Measurements from ENCODE around the gene DLGAP5. TPM values are rescaled to one million over a fixed set of nuclear protein-coding genes. Genes with fewer than 3 reads are reported as not detected.

The DLGAP5 gene, protein sequence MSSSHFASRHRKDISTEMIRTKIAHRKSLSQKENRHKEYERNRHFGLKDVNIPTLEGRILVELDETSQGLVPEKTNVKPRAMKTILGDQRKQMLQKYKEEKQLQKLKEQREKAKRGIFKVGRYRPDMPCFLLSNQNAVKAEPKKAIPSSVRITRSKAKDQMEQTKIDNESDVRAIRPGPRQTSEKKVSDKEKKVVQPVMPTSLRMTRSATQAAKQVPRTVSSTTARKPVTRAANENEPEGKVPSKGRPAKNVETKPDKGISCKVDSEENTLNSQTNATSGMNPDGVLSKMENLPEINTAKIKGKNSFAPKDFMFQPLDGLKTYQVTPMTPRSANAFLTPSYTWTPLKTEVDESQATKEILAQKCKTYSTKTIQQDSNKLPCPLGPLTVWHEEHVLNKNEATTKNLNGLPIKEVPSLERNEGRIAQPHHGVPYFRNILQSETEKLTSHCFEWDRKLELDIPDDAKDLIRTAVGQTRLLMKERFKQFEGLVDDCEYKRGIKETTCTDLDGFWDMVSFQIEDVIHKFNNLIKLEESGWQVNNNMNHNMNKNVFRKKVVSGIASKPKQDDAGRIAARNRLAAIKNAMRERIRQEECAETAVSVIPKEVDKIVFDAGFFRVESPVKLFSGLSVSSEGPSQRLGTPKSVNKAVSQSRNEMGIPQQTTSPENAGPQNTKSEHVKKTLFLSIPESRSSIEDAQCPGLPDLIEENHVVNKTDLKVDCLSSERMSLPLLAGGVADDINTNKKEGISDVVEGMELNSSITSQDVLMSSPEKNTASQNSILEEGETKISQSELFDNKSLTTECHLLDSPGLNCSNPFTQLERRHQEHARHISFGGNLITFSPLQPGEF
- under 1 TPM; 0.29 to 0.80 TPM for total RNA-seq
- long read RNA-seq = 0 reads

DNA sequence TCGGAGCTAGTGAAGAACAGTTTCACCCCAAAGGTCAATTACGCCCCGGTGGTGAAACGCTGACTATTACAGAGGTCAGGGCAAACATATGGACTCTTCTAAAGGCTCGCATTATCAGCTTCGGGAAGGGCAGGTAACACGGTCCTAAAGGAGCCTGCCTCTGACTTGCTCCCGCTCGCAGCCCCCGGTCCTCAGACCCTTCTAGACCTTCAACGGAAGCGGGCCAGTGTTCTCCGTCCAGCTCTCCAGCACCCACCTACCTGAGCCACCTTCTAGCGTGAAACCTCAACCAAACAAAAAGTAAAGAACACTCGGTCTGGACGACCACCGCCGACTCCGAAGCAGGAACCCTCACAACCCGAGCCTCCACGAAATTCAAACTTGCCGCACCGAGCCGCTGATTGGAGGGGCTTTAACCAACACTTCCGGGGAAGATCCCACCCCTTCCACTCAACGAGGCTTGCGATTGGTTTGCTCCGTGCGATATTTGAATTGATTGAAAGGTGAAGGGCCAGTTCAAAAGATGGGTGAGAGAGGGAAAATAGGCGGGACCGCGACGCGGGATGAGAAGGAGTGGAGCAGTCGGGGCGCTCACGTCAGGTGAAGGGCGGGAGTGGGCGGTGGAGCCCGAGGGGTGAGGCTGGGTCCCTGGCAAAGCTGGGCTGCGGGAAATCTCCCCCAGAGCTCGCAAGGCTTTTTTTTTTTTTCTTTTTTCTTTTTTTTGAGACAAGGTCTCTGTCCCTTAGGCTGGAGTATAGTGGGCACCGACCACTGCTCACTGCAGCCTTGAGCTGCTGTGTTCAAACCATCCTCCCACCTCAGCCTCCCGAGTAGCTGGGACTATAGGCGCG, at the start of gene DLGAP5:
TSS of gene DLGAP5 (minus strand) at position 383 of the 851 bp plus-strand sequence. CDS start 2,406 bp downstream, outside the sequence.
- DNase-seq (peak; percentile 91), ATAC-seq (peak; percentile 99)
- intact Hi-C loops (cut with DNase I) = no loop called here

DNA sequence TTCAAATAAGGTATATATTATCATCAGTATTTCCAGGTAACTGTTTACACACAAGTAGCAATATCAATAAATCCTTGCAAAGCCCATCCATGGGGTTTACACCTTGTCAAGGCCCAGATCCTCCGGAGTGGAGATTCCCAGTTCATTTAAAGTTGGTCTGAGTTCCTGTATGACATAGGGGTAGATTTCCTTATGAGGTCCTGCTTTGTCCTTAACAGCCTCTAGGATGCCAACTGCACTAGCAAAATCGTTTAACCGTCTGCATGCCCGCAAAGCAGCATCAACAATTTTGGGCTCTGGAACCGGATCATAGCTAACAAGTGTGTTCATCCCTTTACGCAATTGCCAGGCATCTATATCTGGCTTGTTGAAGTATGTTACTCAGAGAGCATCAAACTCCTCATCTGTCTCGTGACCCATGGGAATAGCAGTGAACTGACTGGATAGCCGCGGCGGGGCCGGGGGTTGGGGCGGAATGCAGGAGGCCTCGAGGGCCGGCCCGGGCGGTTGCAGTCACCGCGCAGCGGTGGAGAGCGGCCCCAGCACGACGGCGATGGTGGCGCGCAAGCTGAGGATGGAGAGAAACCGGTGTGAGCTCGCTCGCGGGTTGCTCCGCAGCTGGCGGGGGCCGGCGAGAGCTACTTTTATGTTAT, 49.3 kb upstream of the DLGAP5 start:
- DNase-seq (no peak), ATAC-seq (peak in 1 of 2 donors; percentile 38)
- intact Hi-C loops (cut with DNase I) = loop anchor here in 1 of 2 donors (10.0 kb wide), 1 partner anchor 184 kb away; no protein-coding TSS in a partner anchor

DNA sequence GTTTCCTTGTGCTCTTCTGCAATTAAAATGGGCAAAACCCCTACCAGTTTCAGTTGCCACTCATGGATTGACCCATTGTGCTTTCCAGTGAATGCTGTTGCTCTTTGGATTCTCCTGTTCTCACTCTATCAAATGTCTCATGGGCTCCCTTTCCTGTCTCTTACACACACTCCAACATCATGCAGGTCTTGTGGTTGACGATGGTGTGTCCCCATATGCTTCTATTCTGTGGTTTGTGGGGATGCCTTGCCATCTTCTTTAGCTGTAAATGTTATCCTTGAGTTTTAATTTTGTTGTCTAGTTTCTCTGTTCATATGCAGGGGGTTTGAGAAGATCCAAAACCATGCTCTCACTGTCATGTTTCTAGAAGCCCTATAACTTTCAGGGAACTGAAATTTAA, 47.9 kb upstream of the DLGAP5 start:
- intact Hi-C loops (cut with DNase I) = no loop called here
- ATAC-seq (no peak), DNase-seq (no peak)

DNA sequence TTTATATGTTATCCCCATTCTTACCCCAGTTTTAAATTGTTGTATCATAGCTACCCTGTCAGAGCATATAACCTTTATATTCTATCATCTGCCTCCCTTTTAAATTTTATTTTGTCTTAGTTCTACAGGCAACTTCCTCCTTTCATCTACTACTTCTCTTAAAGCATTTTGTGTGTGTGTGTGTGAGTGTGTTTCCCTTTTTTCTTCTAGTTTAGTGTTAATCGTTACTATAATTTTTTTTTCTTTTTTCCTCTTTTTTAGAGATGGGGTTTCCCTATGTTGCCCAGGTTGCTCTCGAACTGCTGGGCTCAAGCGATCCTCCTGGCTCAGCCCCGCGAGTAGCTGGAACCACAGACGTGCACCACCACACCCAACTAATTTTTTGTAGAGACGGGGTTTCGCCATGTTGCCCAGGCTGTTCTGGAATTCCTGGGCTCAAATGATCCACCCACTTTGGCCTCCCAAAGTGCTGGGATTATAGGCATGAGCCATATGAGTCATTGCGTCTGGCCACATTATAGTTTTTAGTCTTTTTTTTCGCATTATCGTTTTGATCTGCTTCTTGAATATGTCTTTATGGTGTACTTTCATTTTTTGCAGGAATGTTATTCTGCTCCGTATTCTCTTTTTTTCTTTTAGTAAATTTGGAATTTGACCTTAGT, 46.8 kb upstream of the DLGAP5 start:
- intact Hi-C loops (cut with DNase I) = no loop called here
- ATAC-seq = no peak
- DNase-seq = no peak

DNA sequence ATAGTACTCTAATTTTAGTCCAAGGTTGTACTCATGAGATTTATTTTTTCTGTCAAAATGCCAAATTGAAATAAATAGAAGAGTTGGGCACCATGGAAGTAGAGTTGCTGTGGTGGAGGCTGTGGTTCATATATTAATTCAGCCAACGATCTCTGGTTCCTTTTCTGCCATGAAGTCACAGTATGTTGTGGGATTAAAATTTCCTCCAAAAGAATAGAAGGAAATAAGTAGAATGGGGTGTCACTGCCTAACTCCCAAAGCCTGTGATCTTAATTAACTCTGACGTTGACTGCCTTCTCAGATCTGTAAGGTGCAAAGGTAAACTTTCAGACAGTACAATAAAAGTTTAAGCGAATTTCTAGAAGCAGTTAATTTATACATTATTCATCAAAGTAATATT, 42.2 kb upstream of the DLGAP5 start:
- intact Hi-C loops (cut with DNase I) = no loop called here
- no peak for DNase-seq
- ATAC-seq = no peak

DNA sequence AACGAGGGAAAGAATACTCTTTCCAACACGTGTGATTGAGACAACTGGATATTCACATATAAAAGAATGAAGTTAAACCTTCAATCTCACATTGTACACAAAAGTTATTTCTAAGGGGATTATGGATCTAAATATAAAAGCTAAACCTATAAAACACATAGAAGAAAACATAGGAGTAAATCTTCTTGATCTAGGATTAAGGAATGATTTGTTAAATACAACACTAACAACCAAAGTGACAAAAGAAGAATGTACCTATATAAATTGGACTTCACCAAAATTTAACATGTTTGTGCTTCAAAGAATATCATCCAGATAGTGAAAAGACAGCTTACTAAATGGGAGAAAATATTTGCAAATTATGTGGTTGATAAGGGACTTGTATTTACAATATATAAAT, 36.9 kb upstream of the DLGAP5 start:
- DNase-seq (no peak), ATAC-seq (no peak)
- intact Hi-C loops (cut with DNase I) = no loop called here

DNA sequence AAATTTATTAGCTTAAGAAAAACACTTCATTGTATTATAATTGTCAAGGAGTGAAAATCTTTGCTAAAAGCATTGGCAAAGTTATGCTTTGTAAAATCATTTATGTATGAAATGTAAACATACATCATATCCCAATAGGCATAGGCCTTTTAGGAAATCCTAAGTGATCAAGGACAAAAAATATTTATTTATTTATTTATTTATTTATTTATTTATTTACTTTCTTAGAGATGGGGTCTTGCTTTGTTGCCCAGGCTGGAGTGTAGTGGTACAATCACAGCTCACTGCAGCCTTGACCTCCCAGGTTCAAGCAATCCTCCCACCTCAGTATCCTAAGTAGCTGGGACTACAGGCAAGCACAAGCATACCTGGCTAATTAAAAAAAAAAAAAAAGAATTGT, 32.0 kb upstream of the DLGAP5 start:
- ATAC-seq (no peak), DNase-seq (no peak)
- intact Hi-C loops (cut with DNase I) = no loop called here

DNA sequence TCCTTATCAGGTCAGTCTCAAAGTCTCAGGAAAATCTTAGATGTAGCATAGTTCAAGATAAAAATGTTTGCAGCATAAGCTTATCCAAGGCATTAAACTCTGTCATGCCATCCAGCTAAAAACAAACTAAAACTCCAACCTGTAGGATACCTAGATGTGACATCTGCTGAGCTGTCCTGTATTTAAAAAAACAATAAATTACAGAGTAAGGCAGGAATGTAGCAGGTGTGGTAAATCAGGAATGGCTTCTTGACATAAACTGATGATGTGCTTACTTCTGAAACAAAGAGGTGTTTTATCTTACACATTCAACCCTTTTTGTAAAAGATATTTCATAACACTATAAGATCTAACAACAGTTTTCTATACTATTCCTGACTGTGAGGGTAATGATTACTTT, 30.6 kb upstream of the DLGAP5 start:
- intact Hi-C loops (cut with DNase I) = no loop called here
- ATAC-seq (no peak), DNase-seq (no peak)

DNA sequence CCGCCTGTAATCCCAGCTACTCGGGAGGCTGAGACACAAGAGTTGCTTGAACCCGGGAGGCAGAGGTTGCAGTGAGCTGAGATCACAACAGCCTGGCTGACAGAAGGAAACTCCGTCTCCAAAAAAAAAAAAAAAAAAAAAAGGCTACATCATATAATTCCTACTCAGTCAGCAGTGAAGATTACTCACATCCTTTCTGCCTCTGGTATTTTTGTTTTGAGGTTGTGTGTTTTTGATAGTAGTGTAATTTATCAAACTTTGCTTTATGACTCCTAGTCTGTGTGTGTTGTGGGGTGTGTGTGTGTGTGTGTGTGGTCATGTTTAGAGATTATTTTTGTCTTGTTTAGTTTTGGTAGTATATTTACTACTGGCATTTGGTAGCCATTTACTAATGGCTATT, 29.8 kb upstream of the DLGAP5 start:
- no peak for ATAC-seq
- intact Hi-C loops (cut with DNase I) = no loop called here
- DNase-seq = no peak

DNA sequence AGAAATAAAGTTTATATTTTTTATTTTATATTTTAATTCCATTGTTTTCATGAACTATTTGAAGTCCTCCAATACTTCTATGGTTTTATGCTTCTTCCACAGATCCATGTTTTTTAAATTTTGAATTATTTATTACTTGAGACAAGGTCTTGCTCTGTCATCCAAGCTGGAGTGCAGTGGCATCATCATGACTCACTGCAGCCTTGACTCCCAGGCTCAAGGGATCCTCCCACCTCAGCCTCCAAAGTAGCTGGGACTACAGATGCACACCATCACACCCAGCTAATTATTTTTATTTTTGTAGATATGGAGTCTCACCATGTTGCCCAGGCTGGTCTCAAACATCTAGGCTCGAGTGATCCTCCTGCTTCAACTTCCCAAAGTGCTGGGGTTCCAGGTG, 28.8 kb upstream of the DLGAP5 start:
- ATAC-seq (no peak), DNase-seq (no peak)
- intact Hi-C loops (cut with DNase I) = no loop called here

DNA sequence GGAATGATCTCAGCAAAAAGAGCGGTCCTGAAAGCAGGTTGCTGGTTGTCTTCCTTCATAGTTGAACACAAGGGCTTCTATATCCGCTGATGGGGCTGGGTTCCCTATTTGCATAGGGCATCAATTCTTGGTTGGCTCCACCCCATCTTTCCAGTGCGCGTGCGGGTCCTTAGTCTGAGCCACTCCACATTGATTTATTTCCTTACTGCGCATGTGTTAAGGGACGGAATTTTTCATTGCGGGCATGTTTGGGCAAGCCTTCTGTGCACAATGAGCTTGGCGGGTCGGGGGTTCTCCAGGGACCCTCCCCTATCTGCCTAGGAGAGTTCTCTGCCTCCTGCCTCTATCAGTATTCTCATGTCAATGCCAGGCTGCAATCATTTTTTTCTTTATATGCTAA, 21.2 kb upstream of the DLGAP5 start:
- DNase-seq (no peak), ATAC-seq (no peak)
- intact Hi-C loops (cut with DNase I) = loop anchor here in 1 of 2 donors (10.0 kb wide), 2 partner anchors 222 to 1262 kb away; no protein-coding TSS in a partner anchor

DNA sequence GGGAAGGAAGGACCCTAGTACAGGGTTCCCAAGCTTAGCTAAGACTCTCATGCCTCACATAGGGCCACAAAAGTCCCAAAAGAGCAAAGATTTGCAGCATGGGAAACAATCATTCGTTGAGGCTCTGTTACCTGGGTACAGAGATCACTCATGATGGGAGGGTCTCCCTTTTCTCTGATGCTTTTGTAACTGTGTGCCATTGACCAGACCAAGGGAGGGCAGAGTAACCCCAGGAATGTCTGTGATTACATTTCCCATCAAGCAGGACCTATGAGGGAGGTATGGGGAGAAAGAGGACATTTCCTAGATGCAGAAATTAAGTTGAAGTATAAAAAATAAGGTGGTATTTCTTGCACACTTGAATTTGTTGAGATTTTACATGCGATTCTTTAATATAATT, 16.4 kb upstream of the DLGAP5 start:
- no peak for DNase-seq
- ATAC-seq = no peak
- intact Hi-C loops (cut with DNase I) = no loop called here

DNA sequence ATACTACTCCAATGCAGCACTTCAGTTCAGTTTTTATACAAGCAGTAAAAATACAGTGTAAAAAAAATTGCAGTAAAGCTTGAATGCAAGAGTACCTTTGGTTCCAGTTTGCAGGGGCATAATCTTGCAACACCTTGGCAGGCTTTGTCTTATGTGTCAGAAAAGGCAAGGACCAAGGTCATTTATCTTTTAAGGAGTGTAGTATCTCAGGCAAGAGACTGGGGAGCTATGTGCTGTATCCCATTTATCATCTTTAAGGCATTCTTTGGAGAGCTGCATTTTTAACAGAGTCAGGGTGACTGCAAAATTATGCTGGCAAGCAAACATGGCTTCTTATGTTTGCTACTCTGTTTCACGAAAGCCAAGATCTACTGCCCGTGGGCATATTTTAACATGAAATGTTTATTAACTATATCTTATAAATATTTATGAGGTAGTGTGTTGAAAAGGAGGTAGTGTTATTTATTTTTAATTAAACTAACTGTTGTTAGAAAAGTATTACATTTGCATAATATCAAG, 14.8 kb upstream of the DLGAP5 start:
- ATAC-seq (no peak), DNase-seq (no peak)
- intact Hi-C loops (cut with DNase I) = no loop called here

DNA sequence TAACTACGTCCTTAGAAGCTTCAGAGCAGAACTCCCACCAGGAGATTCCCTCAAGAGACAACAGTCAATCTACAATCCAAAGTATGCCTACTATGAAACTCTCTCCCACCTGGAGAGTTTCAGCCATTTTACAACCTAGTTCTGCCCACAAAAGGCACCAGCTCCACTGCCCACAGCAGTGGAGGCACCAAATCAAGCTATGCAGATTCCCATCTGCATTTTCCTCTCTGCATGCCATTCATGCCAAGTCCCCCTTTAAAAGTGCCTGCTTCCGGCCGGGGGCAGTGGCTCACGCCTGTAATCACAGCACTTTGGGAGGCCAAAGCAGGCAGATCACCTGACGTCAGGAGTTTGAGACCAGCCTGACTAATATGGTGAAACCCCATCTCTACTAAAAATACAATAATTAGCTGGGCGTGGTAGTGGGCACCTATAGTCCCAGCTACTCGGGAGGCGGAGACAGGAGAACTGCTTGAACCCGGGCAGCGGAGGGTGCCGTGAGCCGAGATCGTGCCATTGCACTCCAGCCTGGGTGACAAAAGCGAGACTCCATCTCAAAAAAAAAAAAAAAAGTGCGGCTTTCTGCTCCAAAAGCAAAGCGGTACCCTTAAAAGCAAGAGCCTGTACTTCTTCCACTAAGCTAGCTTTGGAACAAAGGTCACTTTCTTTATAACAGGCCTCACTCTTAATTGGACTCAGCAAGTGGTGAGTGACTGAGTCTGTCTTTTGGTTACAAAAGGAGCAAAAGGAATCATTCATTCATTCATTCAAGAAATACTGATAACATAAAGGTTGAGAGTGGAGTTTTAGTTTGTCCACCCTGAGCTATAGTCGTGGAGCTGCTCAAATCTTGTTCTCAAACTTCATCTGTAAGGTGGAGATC, 10.1 kb upstream of the DLGAP5 start:
- no peak for DNase-seq
- intact Hi-C loops (cut with DNase I) = no loop called here
- no peak for ATAC-seq

DNA sequence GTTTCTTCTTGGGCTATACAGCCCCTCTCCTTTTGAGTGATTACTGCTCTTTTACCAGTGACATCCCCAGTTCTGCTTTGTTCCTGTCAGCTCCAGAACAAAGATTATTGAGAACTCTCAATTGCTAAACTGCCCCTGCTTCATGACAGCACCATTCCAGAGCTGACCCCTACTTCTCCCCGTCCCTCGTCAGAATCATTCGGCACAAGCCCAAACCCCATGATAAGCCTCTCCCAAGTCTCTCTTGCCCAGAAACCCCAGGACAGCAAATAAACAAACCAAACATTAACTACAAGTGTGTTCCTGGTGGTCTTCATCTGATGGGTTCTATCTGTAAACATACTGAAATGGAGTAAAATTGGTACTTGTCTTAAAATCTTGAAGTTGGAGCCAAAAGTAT, 9.3 kb upstream of the DLGAP5 start:
- DNase-seq (no peak), ATAC-seq (no peak)
- intact Hi-C loops (cut with DNase I) = no loop called here

DNA sequence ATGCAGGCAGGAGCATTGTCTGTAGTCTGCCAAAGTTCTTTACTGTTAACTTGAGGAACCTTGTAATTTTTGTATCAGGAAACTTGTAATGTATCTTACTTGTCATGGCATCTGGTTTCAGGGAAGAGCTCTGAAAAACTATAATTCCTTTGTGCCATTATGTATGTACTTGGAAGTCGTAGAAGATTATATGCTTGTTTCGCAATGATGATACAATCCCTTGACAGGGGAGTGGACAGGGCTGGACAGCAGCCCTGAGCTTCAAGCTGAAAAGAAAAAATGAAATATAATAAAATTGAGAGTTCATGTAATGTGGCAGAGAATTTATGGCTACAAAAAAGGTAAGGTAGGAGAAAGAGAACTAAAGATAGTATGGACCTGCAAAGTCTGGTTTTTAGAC, 7.4 kb upstream of the DLGAP5 start:
- intact Hi-C loops (cut with DNase I) = no loop called here
- peak in 1 of 2 donors; percentile 23 for ATAC-seq
- no peak for DNase-seq

DNA sequence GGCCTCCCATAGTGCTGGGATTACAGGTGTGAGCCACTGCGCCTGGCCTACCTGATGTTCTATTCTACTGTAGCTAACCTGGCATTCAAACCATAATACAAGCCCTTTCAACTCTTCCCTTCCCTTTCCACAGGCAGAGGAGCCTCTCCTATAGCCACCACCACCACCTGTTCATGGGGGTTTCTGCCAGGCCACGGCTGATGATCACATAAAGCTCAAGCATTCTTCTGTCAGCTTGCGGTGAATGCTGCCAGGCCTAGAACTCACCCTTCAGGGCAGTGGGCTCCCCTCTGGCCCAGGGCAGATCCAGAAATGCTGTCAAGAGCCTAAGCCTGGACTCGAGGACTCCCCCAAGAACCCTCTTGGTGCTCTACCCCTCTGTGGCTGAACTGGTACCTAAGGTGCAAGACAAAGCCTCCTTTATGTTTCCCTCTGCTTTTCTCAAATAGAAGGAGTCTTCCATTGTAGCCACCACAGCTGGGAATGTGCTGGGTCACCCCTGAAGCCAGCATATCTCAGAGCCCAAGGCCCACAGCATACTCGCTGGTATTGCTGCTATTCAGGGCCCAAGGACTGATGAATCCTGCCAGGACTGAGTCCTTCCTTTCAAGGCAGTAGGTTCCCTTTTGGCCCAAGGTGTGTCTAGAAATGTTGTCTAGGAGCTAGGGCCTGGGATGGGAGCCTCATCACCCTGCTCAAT, 3.4 kb upstream of the DLGAP5 start:
- no peak for ATAC-seq
- no peak for DNase-seq
- intact Hi-C loops (cut with DNase I) = no loop called here
